GM23248 (cell line): ENCODE results near the gene RAB3GAP1. TPM values are rescaled to one million over a fixed set of nuclear protein-coding genes. Genes with fewer than 3 reads are reported as not detected.
"Not testable (repeated sequence)": the region's sequence is repeated elsewhere in the genome, so short reads cannot be mapped to it uniquely, and the experiment has no call there.

ENCODE experiments used
- DNase-seq: peaks from one replicate; pipeline ENCODE4 v3.0.0-alpha.2; 2015
- H2AFZ ChIP-seq: fragments of 200-600 bp; sonication (generic); 2 replicates; pipeline ENCODE4 v1.6.1; 2016; ENCODE audit warnings: antibody characterized with exemption
- H3F3A ChIP-seq: fragments of 200-600 bp; sonication (generic); 2 replicates; pipeline ENCODE4 v1.6.1; 2016; ENCODE audit warnings: mild to moderate bottlenecking, antibody characterized with exemption, mixed run types; ENCODE audit not compliant: insufficient read depth
- H3K27ac ChIP-seq: fragments of 200-600 bp; sonication (generic); 2 replicates; pipeline ENCODE4 v1.5.1; 2016; ENCODE audit warnings: mild to moderate bottlenecking
- H3K27me3 ChIP-seq: fragments of 200-600 bp; sonication (generic); replicated peaks from 2 replicates; pipeline ENCODE4 v1.6.1; 2016; ENCODE audit warnings: mild to moderate bottlenecking; ENCODE audit not compliant: insufficient read depth
- H3K36me3 ChIP-seq: fragments of 200-600 bp; sonication (generic); 2 replicates; pipeline ENCODE4 v1.6.1; 2016; ENCODE audit warnings: low read depth, mild to moderate bottlenecking
- H3K4me1 ChIP-seq: fragments of 200-600 bp; sonication (generic); 2 replicates; pipeline ENCODE4 v1.6.1; 2016; ENCODE audit warnings: mild to moderate bottlenecking; ENCODE audit not compliant: insufficient read depth
- H3K4me2 ChIP-seq: fragments of 200-600 bp; sonication (generic); one replicate; pipeline ENCODE4 v1.6.1; 2016; ENCODE audit warnings: mild to moderate bottlenecking; ENCODE audit not compliant: unreplicated experiment
- H3K4me3 ChIP-seq: fragments of 200-600 bp; sonication (generic); 2 replicates; pipeline ENCODE4 v1.5.1; 2016; ENCODE audit warnings: mild to moderate bottlenecking
- H3K79me2 ChIP-seq: fragments of 200-600 bp; sonication (generic); 2 replicates; pipeline ENCODE4 v1.6.1; 2016; ENCODE audit warnings: mild to moderate bottlenecking; ENCODE audit not compliant: insufficient read depth
- H3K9ac ChIP-seq: fragments of 200-600 bp; sonication (generic); 2 replicates; pipeline ENCODE4 v1.6.1; 2016; ENCODE audit warnings: mild to moderate bottlenecking
- H3K9me2 ChIP-seq: fragments of 200-600 bp; sonication (generic); 2 replicates; pipeline ENCODE4 v1.6.1; 2016; ENCODE audit warnings: mixed run types, mild to moderate bottlenecking, moderate library complexity; ENCODE audit not compliant: insufficient read depth
- H3K9me3 ChIP-seq: fragments of 200-600 bp; sonication (generic); one replicate; pipeline ENCODE4 v1.6.1; 2017; ENCODE audit warnings: low read depth
- H4K20me1 ChIP-seq: fragments of 200-600 bp; sonication (generic); 2 replicates; pipeline ENCODE4 v1.6.0; 2016; ENCODE audit not compliant: insufficient read depth
- EZH2 ChIP-seq: fragments of 200-600 bp; sonication (generic); IDR thresholded peaks from 2 replicates; pipeline ENCODE4 v1.6.1; 2018; ENCODE audit warnings: antibody characterized with exemption, mild to moderate bottlenecking; ENCODE audit not compliant: insufficient read depth, poor library complexity, severe bottlenecking
- EZH2phosphoT487 ChIP-seq: fragments of 200-600 bp; sonication (generic); IDR thresholded peaks from 2 replicates; pipeline ENCODE4 v1.6.1; 2018; ENCODE audit warnings: antibody characterized with exemption, moderate library complexity, mild to moderate bottlenecking, low read depth; ENCODE audit not compliant: insufficient read depth
- WGBS, 2 experiments: methylation state at CpG; one replicate each; pipeline ENCODE4 v1.1.6; 2015 to 2017; ENCODE audit warnings: low lambda C conversion rate in 2 of 2, low coverage in 1 of 2; ENCODE audit errors: missing lambda C conversion rate in 2 of 2; 5-methylcytosine and 5-hydroxymethylcytosine counted together
- in situ Hi-C: fragments of 300-500 bp; cut with MboI; formaldehyde crosslinking; loops from 2 replicates; pipeline ENCODE4 v1.15.0; 2020
- polyA plus RNA-seq: library from polyadenylated mRNA; unstranded; fragments of >200 nt; fragmentation: Nextera tagmentation; extraction: Ambion mirVana; gene quantifications from 2 replicates; pipeline ENCODE4 v1.2.1, GENCODE V29; 2016
- total RNA-seq: library from RNA; depleted of rRNA; stranded (reverse); fragments of >200 nt; shearing (Covaris generic); gene quantifications from 2 replicates; pipeline ENCODE4 v1.2.3, GENCODE V29; 2014

The RAB3GAP1 gene
- total and polyA plus RNA-seq, 2 experiments from 2014 or later: 35.5 to 72.1 TPM

GRCh38 chr2:135097532-135098231 is 45.6 kb downstream of the RAB3GAP1 start:
- Histone ChIP-seq H3K9ac (no peak overlapping the region), H3K36me3 (peaks cover 36% of the 10 kb centered on the region), H3K9me2 (no peaks in the 10 kb centered on the region), H2AFZ (no peak overlapping the region), H3K27ac (no peak overlapping the region), H3K4me2 (no peak overlapping the region), H3K79me2 (peaks cover 75% of the 10 kb centered on the region), H3K27me3 (no peaks in the 10 kb centered on the region), H3K4me1 (peaks cover 6% of the 10 kb centered on the region; the same call in 1 of the 2 replicates), H3F3A (no peaks in the 10 kb centered on the region), H4K20me1 (no peaks in the 10 kb centered on the region), H3K9me3 (no peaks in the 10 kb centered on the region), H3K4me3 (no peak overlapping the region)
- in situ Hi-C loops: no loop called here
- TF ChIP-seq EZH2 (no peak), EZH2phosphoT487 (no peak)
- no peak for DNase-seq
- 96 to 98% methylated on average over 2 of the region's 2 CpGs for WGBS, 2 experiments

DNA sequence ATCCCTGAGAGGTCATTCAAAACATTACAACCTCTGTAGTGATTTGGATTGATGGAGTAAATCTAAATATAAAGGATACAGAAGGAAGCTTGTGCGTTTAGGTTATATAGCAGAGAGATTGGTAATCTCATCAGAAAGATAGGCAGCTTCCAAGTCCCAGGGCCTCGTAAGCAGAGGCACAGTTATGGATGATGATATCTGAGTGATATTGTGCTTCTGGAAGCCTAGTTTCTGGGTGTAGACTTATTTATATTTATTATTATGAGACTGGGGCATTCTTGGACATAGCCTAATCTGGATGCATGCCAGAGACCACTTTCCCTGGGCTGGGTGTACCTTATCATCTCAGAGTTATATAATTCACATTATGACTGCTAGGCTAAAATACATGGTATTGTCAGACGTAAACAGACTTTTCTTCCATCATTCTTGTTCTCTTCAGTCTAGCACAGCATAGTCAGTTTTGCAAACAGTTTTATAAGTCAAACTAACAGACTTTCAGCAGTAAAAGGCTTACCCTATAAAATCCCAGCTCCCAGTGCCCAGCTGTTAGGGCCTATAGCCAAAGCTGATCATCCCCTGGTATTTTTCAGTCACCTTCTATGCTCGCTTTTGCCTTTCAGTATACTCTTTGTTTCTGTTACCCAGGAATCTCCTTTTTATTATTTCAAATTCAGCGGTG is 47.9 kb downstream of the RAB3GAP1 start:
- Histone ChIP-seq H3K4me2 (no peak overlapping the region), H2AFZ (no peak overlapping the region), H3K4me1 (no peaks in the 10 kb centered on the region), H3K27me3 (no peaks in the 10 kb centered on the region), H3K9me2 (no peaks in the 10 kb centered on the region), H4K20me1 (no peaks in the 10 kb centered on the region), H3K36me3 (peaks cover 22% of the 10 kb centered on the region), H3K79me2 (peaks cover 74% of the 10 kb centered on the region), H3K27ac (no peak overlapping the region), H3F3A (no peaks in the 10 kb centered on the region), H3K4me3 (no peak overlapping the region), H3K9me3 (no peaks in the 10 kb centered on the region), H3K9ac (no peak overlapping the region)
- in situ Hi-C loops: no loop called here
- no peak for DNase-seq
- no peak for TF ChIP-seq EZH2
- TF ChIP-seq EZH2phosphoT487: no peak
- 96 to 99% methylated on average over 5 of the region's 5 CpGs for WGBS, 2 experiments

GRCh38 chr2:135103843-135104242 is 51.8 kb downstream of the RAB3GAP1 start:
- Histone ChIP-seq H3K27ac (no peak overlapping the region), H3K4me2 (no peak overlapping the region), H3K9me2 (no peaks in the 10 kb centered on the region), H2AFZ (no peak overlapping the region), H3K4me1 (no peaks in the 10 kb centered on the region), H3K9me3 (no peaks in the 10 kb centered on the region), H3K79me2 (peaks cover 54% of the 10 kb centered on the region), H3F3A (no peaks in the 10 kb centered on the region), H4K20me1 (no peaks in the 10 kb centered on the region), H3K9ac (no peak overlapping the region), H3K36me3 (peaks cover 11% of the 10 kb centered on the region; the same call in 1 of the 2 replicates), H3K27me3 (no peaks in the 10 kb centered on the region), H3K4me3 (no peak overlapping the region)
- WGBS, 2 experiments: 96 to 100% methylated on average over 1 of the region's 1 CpG
- DNase-seq: no peak
- no peak for TF ChIP-seq EZH2phosphoT487
- no peak for TF ChIP-seq EZH2
- in situ Hi-C loops: no loop called here

DNA sequence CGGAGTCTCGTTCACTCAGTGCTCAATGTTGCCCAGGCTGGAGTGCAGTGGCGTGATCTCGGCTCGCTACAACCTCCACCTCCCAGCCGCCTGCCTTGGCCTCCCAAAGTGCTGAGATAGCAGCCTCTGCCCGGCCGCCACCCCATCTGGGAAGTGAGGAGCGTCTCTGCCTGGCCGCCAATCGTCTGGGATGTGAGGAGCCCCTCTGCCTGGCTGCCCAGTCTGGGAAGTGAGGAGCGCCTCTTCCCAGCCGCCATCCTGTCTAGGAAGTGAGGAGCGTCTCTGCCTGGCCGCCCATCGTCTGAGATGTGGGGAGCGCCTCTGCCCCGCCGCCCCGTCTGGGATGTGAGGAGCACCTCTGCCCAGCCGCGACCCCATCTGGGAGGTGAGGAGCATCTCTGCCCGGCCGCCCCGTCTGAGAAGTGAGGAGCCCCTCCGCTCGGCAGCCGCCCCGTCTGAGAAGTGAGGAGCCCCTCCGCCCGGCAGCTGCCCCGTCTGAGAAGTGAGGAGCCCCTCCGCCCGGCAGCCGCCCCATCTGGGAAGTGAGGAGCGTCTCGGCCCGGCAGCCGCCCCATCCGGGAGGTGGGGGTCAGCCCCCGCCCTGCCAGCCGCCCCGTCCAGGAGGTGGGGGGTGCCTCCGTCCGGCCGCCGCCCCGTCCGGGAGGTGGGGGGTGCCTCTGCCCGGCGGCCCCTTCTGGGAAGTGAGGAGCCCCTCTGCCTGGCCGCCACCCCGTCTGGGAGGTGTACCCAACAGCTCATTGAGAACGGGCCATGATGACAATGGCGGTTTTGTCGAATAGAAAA is 53.6 kb downstream of the RAB3GAP1 start:
- H4K20me1 ChIP-seq, H3K4me2 ChIP-seq, H3K4me1 ChIP-seq, H3F3A ChIP-seq, H3K9me2 ChIP-seq, H3K9me3 ChIP-seq, H3K9ac ChIP-seq, H3K27ac ChIP-seq, H3K4me3 ChIP-seq, H3K27me3 ChIP-seq, H2AFZ ChIP-seq, in situ Hi-C loops, DNase-seq: not testable (repeated sequence)
- Histone ChIP-seq H3K36me3 (peaks cover 11% of the 10 kb centered on the region; the same call in 1 of the 2 replicates), H3K79me2 (peaks cover 52% of the 10 kb centered on the region)
- WGBS, 2 experiments: 96 to 98% methylated on average over 17 to 45 of the region's 56 CpGs
